GM06990 (cell line): ENCODE data around the gene BTBD19.
"Not testable (repeated sequence)": the region's sequence is repeated elsewhere in the genome, so short reads cannot be mapped to it uniquely, and the experiment has no call there.

ENCODE experiments used
- DNase-seq: peaks from one replicate; pipeline ENCODE4 v3.0.0-alpha.2; 2011; ENCODE audit not compliant: insufficient read length; ENCODE audit errors: extremely low read depth
- H3K27me3 ChIP-seq: replicated peaks from 2 replicates; pipeline ENCODE4 v1.6.0; 2011; ENCODE audit warnings: low read length; ENCODE audit not compliant: control insufficient read depth, insufficient read depth
- H3K36me3 ChIP-seq: 2 replicates; pipeline ENCODE4 v1.5.1; 2011; ENCODE audit warnings: low read length; ENCODE audit not compliant: control insufficient read depth, insufficient read depth
- H3K4me3 ChIP-seq: replicated peaks from 2 replicates; pipeline ENCODE4 v1.5.1; 2011; ENCODE audit warnings: low read depth, mild to moderate bottlenecking, control low read depth, low read length
- TF ChIP-seq, protein P1 (sequence below): IDR thresholded peaks from 2 replicates; pipeline ENCODE4 v1.5.1; 2011; ENCODE audit warnings: low read length, control low read depth, mild to moderate bottlenecking, inconsistent platforms; ENCODE audit not compliant: insufficient read depth, poor library complexity, severe bottlenecking

BTBD19 gene

DNA sequence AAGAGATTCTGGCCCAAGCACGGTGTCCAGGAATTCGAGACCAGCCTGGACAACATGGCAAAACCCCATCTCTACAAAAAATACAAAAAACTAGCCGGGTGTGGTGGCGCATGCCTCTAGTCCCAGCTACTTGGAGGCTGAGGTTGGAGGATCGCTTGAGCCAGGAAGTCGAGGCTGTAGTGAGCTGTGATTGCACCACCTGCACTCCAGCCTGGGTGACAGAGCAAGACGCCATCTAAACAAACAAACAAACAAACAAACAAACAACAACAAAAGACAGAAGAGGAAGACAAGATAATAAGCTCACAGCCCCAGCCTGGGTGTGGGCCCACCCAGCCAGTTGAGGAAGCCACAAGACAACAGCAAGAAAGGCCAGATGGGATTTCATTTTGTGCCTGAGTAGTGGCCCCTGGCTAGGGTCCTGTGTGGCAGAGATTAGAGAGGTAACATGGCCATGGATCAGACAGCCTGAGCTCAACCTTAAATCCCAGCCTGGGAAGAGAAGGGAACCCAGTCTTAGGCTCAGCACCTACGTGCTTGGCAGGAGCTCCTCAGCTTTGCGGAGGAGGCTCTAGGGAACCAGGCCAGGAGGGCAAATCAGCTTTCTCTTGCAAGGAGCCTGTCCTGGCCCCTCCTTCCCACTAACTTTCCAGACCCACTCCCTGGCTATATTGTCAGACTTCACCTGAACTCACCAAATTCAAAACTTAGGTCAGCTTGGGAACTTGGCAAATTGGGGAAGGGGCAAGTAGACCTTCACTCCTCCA, 15.4 kb upstream of the BTBD19 start:
- Histone ChIP-seq H3K4me3 (no peak overlapping the region), H3K27me3 (no peaks in the 10 kb centered on the region)

DNA sequence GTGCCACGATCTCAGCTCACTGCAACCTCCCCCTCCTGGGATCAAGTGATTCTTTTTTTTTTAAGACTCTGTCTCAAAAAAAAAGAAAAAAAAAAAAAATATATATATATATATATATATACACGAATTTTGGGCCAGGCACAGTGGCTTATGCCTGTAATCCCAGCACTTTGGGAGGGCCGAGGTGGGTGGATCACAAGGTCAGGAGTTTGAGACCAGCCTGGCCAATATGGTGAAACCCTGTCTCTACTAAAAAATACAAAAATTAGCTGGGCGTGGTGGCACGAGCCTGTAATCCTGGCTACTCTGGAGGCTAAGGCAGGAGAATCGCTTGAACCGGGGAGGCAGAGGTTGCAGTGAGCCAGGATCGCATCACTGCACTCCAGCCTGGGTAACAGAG, 10.4 kb upstream of the BTBD19 start:
- H3K36me3 ChIP-seq, DNase-seq, H3K4me3 ChIP-seq, H3K27me3 ChIP-seq: not testable (repeated sequence)

More for the DNA sequence above, 15.4 kb upstream of the BTBD19 start:
- no peak for DNase-seq
- no peaks in the 10 kb centered on the region for H3K36me3 ChIP-seq
- TF ChIP-seq, protein P1, sequence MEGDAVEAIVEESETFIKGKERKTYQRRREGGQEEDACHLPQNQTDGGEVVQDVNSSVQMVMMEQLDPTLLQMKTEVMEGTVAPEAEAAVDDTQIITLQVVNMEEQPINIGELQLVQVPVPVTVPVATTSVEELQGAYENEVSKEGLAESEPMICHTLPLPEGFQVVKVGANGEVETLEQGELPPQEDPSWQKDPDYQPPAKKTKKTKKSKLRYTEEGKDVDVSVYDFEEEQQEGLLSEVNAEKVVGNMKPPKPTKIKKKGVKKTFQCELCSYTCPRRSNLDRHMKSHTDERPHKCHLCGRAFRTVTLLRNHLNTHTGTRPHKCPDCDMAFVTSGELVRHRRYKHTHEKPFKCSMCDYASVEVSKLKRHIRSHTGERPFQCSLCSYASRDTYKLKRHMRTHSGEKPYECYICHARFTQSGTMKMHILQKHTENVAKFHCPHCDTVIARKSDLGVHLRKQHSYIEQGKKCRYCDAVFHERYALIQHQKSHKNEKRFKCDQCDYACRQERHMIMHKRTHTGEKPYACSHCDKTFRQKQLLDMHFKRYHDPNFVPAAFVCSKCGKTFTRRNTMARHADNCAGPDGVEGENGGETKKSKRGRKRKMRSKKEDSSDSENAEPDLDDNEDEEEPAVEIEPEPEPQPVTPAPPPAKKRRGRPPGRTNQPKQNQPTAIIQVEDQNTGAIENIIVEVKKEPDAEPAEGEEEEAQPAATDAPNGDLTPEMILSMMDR: no peak

DNA sequence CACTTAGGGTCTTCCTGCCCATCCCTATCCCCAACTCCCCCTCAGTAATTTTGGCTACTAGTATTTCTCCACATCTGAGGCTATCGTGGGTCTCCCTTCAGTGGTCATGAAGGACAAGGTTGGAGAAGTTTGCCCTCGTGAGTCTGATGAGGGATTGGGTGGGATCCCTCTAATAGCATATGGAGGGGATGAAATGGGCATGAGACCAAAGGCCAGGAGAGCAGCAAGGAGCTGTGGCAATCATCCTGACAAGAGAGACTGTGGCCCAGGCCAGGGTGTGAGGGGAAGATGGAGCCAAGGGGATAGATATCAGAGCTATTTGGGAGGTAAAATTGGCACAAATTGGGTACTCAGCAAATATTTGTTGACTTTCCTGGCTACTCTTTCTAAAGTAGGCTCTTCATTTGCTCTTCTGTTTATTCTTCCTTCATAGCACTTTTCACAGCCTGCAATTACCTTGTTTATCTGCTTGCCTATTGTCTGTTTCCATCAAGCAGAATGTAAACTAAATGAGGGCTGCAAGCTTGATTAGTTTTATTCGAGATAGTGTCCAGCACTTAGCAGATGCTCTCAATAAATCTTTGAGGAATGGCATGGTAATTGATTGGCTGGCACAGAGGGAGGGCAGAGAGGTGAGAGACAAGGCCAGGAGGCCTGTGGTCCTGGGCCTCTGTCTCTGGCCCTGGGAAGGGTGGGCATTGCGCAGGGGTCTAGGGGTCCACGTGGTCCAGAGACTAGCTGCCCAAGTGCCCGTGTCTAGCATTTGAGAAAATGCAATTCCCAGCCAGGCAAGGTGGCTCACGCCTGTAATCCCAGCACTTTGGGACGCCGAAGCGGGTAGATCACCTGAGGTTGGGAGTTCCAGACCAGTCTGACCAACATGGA, 9.6 kb upstream of the BTBD19 start:
- no peak for DNase-seq
- Histone ChIP-seq H3K36me3 (peaks cover 12% of the 10 kb centered on the region), H3K27me3 (no peaks in the 10 kb centered on the region), H3K4me3 (no peak overlapping the region)
- TF ChIP-seq, protein P1: no peak

DNA sequence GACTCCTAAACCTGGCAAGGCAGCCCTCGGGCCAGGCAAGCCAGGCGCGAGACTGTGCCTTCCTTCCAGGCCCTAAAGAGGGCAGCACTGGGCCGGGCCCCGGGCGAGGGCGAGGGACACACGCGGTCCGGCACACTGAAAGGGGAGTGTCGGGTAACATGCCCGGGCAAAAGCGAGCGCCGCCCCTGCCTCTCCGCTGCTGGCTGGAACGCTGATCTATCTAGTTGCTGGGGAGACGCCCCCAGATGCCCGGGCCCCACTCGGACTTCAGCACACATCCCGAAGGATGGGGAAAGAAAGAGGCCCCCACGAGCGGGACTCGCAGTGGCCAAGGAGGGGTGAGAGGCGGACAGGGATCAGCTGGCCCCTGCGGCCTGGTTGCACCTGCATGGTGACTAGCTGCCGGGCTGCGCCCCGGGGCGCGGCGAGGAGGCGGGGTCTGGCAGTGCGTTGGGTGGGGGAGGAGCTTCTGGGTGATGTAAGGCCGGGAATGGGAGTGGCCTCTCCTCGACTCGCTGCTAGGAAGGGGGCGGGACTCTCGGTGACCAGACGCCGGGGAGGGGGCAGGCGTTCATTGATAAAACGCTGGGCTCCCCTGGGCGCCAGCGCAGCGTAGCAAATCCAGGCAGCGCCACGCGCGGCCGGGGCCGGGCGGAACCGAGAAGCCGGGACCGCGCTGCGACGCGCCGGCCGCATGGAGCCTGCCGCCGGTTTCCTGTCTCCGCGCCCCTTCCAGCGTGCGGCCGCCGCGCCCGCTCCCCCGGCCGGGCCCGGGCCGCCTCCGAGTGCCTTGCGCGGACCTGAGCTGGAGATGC, 8.3 kb upstream of the BTBD19 start, which contains the start of gene PLK3:
Gene PLK3 (plus strand): TSS at position 608 of the 815 bp plus-strand sequence. CDS start 87 bp downstream, at position 695.
- H3K4me3 ChIP-seq: peak within 1 kb of the TSS; percentile 75
- H3K36me3 ChIP-seq: peaks cover 20% of the 10 kb centered on the region
- TF ChIP-seq, protein P1: peak; percentile 97
- no peaks in the 10 kb centered on the region for H3K27me3 ChIP-seq
- peak; percentile 100 for DNase-seq

DNA sequence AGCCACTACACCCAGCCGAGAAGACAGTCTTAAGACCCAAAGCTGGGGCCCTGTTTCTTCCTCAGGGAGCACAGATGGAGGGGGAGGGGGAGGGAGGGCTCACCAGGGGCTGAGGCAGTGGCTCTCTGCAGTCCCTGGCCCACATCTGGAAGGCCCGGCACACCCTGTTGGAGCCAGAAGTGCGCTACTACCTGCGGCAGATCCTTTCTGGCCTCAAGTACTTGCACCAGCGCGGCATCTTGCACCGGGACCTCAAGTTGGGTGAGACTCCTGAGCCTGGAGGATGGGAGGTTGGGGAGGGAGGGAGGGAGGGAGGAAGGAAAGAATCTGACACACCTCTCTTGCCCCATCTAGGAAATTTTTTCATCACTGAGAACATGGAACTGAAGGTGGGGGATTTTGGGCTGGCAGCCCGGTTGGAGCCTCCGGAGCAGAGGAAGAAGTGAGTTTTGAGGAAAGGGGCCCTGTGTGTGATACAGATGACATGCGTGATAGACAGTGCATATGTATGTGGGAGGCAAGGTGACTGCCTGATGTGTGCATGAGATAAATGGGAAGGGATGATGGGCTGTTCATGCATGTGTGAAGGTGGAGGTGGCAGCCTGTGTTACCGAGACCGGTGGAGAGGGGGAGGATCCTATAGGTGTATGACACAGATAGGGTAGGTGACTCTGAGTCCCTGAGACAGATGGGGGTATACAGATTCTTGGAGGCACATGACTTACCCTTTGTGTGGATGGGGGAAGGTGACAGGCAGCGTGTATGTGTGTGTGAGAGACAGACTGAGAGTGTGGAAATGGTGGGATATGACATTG, 6.6 kb upstream of the BTBD19 start:
- Histone ChIP-seq H3K27me3 (no peaks in the 10 kb centered on the region), H3K4me3 (peak overlapping the region; percentile 70), H3K36me3 (peaks cover 28% of the 10 kb centered on the region)
- no peak for DNase-seq
- TF ChIP-seq, protein P1: no peak
